MM.1S (cell line): Measurements from ENCODE around the gene PLPP3.

Experiments used
- DNase-seq: peaks from one replicate; pipeline ENCODE4 v3.0.0-alpha.2; 2015
- H2AFZ ChIP-seq: fragments of 300-600 bp; sonication (generic); 2 replicates; pipeline ENCODE4 v1.6.0; 2016; ENCODE audit warnings: antibody characterized with exemption, low read length
- H3F3A ChIP-seq: fragments of 300-600 bp; sonication (generic); 2 replicates; pipeline ENCODE4 v1.6.1; 2016; ENCODE audit warnings: mild to moderate bottlenecking, antibody characterized with exemption, low read length, moderate library complexity, mixed read lengths; ENCODE audit not compliant: insufficient read depth
- H3K27ac ChIP-seq: fragments of 300-600 bp; sonication (generic); 2 replicates; pipeline ENCODE4 v1.5.1; 2016; ENCODE audit warnings: mild to moderate bottlenecking, low read length
- H3K27me3 ChIP-seq: fragments of 300-600 bp; sonication (generic); replicated peaks from 2 replicates; pipeline ENCODE4 v1.6.0; 2016; ENCODE audit warnings: low read length; ENCODE audit not compliant: insufficient read depth
- H3K36me3 ChIP-seq: fragments of 300-600 bp; sonication (generic); replicated peaks from 2 replicates; pipeline ENCODE4 v1.6.1; 2016; ENCODE audit warnings: mild to moderate bottlenecking, low read length, mixed read lengths; ENCODE audit not compliant: insufficient read depth
- H3K4me1 ChIP-seq: fragments of 300-600 bp; sonication (generic); 2 replicates; pipeline ENCODE4 v1.6.1; 2016; ENCODE audit warnings: low read length, mixed read lengths
- H3K4me2 ChIP-seq: fragments of 300-600 bp; sonication (generic); 2 replicates; pipeline ENCODE4 v1.6.0; 2016; ENCODE audit warnings: low read depth, low read length
- H3K4me3 ChIP-seq: fragments of 300-600 bp; sonication (generic); 2 replicates; pipeline ENCODE4 v1.5.1; 2016; ENCODE audit warnings: low read length, mixed read lengths
- H3K79me2 ChIP-seq: fragments of 300-600 bp; sonication (generic); 2 replicates; pipeline ENCODE4 v1.6.1; 2016; ENCODE audit warnings: mixed run types, low read length, mixed read lengths
- H3K9ac ChIP-seq: fragments of 300-600 bp; sonication (generic); 2 replicates; pipeline ENCODE4 v1.6.1; 2016; ENCODE audit warnings: low read length, mixed read lengths
- H3K9me2 ChIP-seq: fragments of 300-600 bp; sonication (generic); replicated peaks from 2 replicates; pipeline ENCODE4 v1.6.1; 2016; ENCODE audit warnings: mild to moderate bottlenecking, low read length, mixed read lengths; ENCODE audit not compliant: insufficient read depth
- H3K9me3 ChIP-seq: fragments of 300-600 bp; sonication (generic); replicated peaks from 2 replicates; pipeline ENCODE4 v1.6.1; 2016; ENCODE audit warnings: mild to moderate bottlenecking, low read length, mixed read lengths; ENCODE audit not compliant: insufficient read depth
- H4K20me1 ChIP-seq: fragments of 300-600 bp; sonication (generic); 2 replicates; pipeline ENCODE4 v1.6.1; 2016; ENCODE audit warnings: mild to moderate bottlenecking, low read length, moderate library complexity, mixed read lengths; ENCODE audit not compliant: insufficient read depth
- EZH2 ChIP-seq: fragments of 300-600 bp; sonication (generic); optimal IDR thresholded peaks from 2 replicates; pipeline ENCODE3; 2017; ENCODE audit warnings: low read depth, mild to moderate bottlenecking, antibody characterized with exemption, low read length, mixed read lengths
- EZH2phosphoT487 ChIP-seq: fragments of 300-600 bp; sonication (generic); IDR thresholded peaks from 2 replicates; pipeline ENCODE4 v1.6.1; 2018; ENCODE audit warnings: antibody characterized with exemption, low read length
- TF ChIP-seq, protein P1 (sequence below): fragments of 300-600 bp; sonication (generic); IDR thresholded peaks from 2 replicates; pipeline ENCODE4 v1.5.1; 2016; ENCODE audit warnings: antibody characterized with exemption, low read length, mixed read lengths

Gene PLPP3

DNA sequence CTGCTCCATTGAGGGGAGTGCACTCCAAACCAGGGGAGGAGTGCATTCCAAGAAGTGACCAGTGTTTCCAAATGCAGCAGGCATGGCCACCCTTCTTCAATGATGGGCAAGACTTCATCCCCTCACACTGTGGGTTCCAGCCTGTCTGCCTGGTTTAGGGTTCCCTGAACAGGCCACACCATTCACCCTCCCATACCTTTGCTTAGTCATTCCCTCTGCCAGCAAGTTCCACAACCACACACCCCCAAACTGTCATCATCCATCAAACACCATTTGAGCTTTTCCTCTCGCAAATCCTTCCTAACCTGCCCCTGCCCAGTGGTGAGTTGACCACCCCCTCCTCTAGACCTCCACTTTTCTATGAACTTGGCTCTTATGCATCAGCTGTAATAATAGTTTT is 116.0 kb downstream of the PLPP3 start:
- H3K27ac ChIP-seq: no peak overlapping the region
- no peak overlapping the region for H3K9ac ChIP-seq
- H2AFZ ChIP-seq: no peak overlapping the region
- TF ChIP-seq EZH2phosphoT487 (no peak), EZH2 (no peak)
- TF ChIP-seq, protein P1, sequence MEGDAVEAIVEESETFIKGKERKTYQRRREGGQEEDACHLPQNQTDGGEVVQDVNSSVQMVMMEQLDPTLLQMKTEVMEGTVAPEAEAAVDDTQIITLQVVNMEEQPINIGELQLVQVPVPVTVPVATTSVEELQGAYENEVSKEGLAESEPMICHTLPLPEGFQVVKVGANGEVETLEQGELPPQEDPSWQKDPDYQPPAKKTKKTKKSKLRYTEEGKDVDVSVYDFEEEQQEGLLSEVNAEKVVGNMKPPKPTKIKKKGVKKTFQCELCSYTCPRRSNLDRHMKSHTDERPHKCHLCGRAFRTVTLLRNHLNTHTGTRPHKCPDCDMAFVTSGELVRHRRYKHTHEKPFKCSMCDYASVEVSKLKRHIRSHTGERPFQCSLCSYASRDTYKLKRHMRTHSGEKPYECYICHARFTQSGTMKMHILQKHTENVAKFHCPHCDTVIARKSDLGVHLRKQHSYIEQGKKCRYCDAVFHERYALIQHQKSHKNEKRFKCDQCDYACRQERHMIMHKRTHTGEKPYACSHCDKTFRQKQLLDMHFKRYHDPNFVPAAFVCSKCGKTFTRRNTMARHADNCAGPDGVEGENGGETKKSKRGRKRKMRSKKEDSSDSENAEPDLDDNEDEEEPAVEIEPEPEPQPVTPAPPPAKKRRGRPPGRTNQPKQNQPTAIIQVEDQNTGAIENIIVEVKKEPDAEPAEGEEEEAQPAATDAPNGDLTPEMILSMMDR: no peak
- no peak for DNase-seq
- no peaks in the 10 kb centered on the region for H3K4me1 ChIP-seq
- H3K4me3 ChIP-seq: no peak overlapping the region
- no peaks in the 10 kb centered on the region for H3K9me2 ChIP-seq
- H3K4me2 ChIP-seq: no peak overlapping the region
- H3K27me3 ChIP-seq: no peaks in the 10 kb centered on the region
- H4K20me1 ChIP-seq: no peaks in the 10 kb centered on the region
- no peaks in the 10 kb centered on the region for H3K79me2 ChIP-seq
- H3K36me3 ChIP-seq: no peaks in the 10 kb centered on the region
- H3K9me3 ChIP-seq: no peaks in the 10 kb centered on the region
- no peaks in the 10 kb centered on the region for H3F3A ChIP-seq

DNA sequence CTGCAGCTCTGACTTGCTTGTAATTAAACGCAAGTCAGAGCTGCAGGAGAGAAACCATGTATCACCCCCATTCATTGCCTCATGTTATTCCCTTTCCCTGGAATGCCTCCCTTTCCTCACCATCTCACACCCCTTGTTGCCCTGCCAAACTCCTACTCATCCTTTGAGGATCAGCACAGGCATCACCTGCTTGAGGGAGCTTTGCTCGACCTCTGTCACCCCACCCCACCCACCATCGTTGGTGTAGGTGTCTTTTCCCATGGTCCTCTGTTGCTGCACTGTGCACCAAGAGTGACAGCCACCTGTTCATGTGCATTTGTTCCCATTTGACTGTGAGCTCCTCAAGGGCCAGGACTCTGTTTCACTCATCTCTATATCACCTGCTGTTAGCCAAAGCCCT is 117.2 kb downstream of the PLPP3 start:
- Histone ChIP-seq H4K20me1 (no peaks in the 10 kb centered on the region), H3K9me2 (no peaks in the 10 kb centered on the region), H2AFZ (no peak overlapping the region), H3K4me2 (no peak overlapping the region), H3K4me3 (no peak overlapping the region), H3K36me3 (no peaks in the 10 kb centered on the region), H3K9me3 (no peaks in the 10 kb centered on the region), H3K79me2 (no peaks in the 10 kb centered on the region), H3K4me1 (no peaks in the 10 kb centered on the region), H3K27ac (no peak overlapping the region), H3F3A (no peaks in the 10 kb centered on the region), H3K9ac (no peak overlapping the region), H3K27me3 (no peaks in the 10 kb centered on the region)
- TF ChIP-seq, protein P1: no peak
- TF ChIP-seq EZH2 (no peak), EZH2phosphoT487 (no peak)
- DNase-seq: no peak

GRCh38 chr1:56461158-56462127 is 117.9 kb downstream of the PLPP3 start:
- Histone ChIP-seq H2AFZ (no peak overlapping the region), H3K4me1 (no peaks in the 10 kb centered on the region), H3K9ac (no peak overlapping the region), H3K9me2 (no peaks in the 10 kb centered on the region), H3K4me2 (no peak overlapping the region), H3K27me3 (no peaks in the 10 kb centered on the region), H3K9me3 (no peaks in the 10 kb centered on the region), H3K4me3 (no peak overlapping the region), H3K36me3 (no peaks in the 10 kb centered on the region), H3K27ac (no peak overlapping the region), H4K20me1 (no peaks in the 10 kb centered on the region), H3F3A (no peaks in the 10 kb centered on the region), H3K79me2 (no peaks in the 10 kb centered on the region)
- DNase-seq: no peak
- TF ChIP-seq EZH2: no peak
- TF ChIP-seq EZH2phosphoT487: no peak
- TF ChIP-seq, protein P1: no peak
